Stimulated activated CD4-positive, alpha-beta T cell treated with anti-CD3 and anti-CD28 coated beads, Interleukin-4, amount 100 ng/mL, for 4 hours (primary cell): Measurements from ENCODE around the gene NFAM1.

ENCODE experiments used
- DNase-seq, 2 experiments: peaks; one replicate each; pipeline ENCODE4 v3.0.0-alpha.2; 2020

Gene NFAM1, protein sequence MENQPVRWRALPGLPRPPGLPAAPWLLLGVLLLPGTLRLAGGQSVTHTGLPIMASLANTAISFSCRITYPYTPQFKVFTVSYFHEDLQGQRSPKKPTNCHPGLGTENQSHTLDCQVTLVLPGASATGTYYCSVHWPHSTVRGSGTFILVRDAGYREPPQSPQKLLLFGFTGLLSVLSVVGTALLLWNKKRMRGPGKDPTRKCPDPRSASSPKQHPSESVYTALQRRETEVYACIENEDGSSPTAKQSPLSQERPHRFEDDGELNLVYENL

DNA sequence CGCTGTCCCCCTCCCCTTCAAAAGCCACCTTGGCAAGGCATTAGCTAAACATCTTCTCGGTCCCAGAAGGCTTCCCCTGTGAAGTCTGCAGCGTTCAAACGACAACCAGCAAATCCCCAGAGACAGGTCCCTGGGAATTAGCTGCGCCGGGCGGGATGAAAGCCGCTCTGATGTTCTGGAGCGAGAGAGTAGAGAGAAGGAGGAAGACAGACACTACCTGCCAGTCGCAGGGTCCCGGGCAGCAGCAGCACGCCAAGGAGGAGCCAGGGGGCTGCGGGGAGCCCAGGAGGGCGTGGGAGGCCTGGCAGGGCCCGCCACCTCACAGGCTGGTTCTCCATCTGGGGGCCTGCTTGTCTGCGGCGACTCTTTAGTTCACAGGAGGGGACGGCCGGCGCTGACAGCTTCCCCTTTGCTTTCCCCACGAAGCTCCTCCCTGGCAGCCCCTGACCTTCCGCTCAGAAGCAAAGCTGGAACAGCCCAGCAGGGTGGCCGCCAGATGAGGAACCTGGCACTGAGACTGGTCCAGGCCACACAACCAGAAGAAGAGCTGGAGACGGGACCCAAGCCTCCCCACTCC, at the start of gene NFAM1:
Gene NFAM1, minus strand, starts transcription at position 384 of the 577 bp plus-strand sequence. Its CDS starts 46 bp downstream, at position 338.
- no peak for DNase-seq

DNA sequence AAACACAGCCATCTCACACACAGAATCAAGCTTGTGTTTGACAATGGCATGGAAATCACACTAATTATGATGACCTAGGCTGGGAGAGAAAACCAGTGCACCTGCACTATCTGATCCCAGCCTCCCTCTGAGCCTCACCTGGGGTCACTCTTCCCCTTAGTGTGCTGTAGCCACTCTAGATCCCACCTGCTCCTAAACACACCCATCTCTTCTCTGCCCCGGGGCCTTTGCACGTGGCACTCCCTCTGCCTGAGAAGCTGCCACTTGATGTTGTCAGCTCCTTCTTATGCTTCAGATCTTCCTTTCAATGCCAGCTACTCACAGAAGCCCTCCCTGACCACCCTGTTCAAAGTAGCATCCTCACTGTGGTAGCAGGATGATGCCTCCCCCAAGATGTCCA, 42.9 kb upstream of the NFAM1 start:
- DNase-seq: no peak

DNA sequence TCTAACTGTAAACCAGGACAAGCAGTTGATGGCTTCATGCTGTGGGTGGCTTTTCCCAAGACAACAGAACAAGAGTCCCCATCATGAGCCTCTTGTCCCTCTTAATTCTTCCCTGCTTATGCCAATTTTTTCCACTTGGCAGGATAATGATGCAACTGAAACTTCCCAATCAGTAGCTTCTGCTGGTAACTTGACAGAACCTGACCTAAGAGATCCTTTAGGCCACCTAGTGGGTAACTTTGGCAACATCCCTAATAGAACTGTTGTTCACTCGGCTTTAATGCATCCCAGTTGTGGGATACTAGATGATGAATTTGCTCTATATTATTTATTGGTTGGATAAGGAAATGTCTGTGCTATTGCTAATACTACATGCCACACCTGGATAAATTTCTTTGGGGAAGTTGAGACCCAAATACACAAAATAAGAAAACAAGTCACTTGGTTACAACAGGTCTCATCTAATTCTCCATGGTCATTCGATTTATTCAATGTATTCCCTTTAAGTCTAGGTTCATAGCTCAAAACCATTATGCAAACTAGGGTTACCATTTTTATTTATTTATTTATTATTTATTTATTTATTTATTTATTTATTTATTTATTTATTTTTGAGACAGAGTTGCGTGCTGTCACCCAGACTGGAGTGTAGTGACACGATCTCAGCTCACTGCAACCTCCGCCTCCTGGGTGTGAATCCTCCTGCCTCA, 41.4 kb upstream of the NFAM1 start:
- DNase-seq: no peak

DNA sequence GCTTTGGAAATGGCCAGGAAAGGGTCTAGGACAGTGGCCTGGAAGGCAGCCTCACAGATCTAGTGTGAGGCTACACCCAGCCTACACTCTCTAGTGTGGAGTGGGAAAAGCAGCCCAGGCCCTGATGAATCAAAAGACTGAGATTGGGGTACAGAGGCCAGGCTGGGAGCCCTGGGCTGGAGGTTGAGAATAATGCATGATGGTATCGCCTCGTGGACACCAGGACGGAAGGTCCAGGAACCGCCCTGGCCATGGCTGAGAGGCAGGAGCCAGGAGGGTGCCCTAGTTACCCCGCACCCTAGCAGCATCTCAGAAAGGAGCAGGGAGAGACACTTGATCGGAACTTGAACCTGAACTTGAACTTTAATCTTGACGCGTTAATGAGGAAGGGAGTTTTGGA, 40.5 kb upstream of the NFAM1 start:
- no peak for DNase-seq

DNA sequence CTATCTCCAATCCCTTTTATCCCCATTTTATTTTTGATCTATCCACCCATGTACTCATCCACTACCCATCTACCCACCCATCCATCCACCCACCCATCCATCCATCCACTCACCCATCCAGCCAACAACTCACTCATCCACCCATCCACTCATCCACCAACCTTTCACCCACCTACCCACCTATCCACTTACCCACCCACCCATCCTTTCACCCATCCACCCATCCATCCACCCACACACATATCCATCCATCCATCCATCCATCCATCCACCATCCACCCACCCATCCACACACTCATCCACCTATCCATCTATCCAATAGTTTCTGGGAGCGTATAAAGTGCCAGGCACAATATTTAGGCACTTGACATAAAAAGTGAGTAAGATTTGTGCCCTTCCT, 39.2 kb upstream of the NFAM1 start:
- no peak for DNase-seq

DNA sequence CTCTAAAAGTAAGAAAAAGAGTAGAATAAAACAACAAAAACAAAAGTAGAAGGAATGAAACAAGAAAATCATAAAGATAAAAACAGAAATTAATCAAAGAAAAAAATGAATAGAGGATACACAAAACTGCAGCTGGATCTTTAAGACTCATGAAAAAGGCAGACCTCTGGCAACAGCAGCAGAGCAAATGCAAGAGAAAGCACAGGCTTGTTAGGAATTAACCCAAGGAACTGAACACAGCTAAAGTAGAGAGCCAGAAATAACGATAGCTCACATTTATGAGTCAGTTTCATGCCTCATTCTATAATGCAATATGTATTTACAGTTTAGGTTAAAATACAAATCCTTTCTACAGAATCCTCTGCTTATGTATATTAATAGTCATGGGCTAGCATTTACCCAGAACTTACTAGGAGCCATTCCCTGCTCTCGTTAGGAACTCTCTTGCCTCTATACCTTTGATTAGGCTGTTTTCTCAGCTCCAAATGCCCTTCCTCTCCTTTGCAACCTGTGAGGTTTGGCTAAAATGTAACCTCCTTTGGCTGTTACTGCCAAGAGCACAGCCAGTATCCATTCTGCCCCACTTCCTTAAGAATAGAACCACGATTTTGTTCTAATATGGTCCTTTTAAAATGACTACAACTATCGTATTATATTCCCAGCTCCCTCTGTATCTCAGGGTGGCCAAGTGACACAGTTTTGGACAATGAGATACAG, 38.3 kb upstream of the NFAM1 start:
- no peak for DNase-seq

DNA sequence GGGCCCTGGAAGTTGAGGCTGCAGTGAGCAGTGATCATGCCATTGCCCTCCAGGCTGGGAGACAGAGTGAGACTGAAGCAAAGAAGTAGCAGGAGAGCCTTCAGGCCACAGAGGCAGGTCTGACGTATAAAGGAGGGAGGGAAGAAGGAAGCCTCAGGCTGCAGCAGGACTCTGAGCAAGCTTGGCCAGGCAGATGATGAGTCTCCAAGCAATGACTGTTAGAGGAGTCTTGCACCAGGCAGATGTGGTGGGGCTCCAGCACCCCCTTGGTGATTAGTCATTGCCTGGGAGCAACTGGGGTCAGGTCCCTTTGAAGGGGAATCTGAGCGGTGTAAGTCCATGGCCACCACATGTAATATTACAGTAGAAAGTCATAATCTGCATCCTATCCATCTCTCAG, 36.6 kb upstream of the NFAM1 start:
- no peak for DNase-seq

DNA sequence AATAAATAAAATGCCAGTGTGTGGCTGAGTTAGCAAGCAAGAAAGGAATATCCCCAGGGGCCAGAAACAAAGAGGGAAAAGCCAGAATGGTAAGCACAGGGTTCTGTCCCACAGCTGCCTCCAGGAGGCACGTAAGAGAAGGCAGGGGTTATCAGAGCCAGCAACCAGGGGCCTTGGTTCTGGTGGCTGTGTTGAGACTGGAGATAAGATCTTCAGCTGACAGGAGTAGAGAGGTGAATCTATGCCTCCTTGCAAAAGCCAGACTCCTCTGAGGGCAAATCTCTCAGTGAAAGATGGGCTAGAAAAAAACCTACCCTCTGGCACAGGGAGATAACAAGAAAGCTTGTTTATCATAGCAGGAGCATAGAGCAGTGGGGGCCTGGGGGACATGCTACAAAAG, 29.8 kb upstream of the NFAM1 start:
- no peak for DNase-seq

DNA sequence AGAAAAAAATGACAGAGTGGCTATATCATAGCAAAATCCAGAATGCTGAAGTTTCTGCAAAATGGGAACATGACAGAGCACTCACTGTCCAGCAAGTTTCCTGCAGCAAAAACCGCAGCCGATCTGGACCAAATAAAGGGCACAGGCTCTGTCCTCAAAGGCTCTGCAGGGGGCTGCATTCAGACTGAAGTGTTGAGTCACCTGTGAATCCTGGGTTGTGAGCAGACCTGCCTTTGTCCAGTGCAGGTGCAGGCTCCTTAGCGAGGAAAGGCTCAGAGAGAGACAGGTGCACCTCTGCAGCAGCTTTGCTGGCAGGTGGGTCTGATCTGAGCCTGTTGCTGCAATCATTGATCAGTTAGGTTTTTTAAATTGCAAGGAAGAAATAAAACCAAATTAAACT, 29.3 kb upstream of the NFAM1 start:
- no peak for DNase-seq

DNA sequence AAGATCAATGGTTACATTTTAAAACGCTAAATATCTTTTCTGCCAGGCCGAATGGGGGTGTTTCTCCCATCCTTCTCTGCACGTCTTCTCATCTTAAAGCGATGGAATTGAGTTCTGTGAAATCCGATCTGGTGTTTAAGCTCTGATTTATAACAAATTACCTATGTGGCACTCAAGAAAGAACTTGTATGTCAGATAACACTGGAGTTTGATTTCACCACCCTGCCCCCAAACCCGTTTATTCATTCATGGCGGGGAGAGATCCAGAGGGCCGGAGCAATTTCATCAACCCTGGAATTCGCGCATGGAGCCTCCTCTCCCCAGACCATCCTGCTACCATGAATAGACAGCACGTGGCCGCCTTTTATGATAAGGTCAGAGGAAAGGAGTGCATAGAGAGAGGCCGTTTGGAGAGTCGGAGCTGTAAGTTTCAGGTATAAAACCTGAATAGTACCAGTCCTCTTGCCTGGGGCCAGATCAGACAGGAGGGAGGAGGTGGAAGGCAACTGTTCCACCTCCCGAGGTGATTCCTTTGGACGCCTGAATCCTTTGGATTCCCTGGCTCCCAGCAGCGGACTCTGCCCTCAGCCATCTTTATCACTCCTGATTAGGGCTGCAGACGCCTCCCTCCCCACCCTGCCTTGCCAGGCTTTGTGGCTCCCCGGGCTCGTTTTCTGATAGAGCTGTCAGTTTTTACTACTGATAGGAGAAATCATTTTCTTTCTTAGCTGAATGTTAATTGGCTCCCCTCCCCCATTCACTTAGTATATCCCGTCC, 27.3 kb upstream of the NFAM1 start:
- DNase-seq: no peak

DNA sequence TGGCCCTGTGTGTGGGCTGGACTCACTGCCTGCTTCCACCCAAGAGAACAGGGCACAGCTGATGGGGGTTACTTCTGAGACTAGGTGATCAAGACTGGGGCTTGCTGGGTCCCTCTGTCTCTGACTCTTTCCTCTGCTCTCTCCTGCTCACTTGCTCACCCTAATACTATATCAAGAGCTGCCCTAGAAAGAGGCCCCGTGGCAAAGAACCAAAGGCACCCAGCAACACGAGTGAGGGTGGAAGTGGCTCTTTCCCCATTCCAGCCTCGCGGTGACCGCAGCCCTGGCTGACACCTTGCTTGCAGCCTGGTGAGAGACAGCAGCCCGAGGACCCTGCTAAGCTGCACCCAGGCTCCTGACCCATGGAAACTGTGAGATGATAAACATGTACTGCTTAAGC, 20.7 kb upstream of the NFAM1 start:
- DNase-seq: no peak

DNA sequence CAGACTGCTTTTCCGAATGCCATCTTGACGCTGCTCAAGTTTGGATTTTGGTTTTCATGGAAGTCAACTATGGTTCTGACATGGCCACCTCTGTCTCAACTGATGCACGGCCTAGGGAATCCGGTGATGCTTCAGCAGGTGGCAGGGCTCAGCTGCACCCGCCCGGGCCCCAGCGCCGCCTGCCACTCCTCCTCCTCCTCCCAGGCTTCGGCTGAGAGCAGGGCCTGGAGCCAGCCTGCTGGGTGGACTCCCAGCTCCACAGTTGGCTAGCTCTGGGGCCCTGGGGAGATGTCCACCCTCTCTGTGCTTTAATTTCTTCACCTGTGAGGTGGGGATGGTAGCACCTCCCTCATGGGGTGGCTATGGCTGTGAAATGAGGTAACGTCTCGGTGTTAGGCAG, 20.3 kb upstream of the NFAM1 start:
- DNase-seq: no peak

DNA sequence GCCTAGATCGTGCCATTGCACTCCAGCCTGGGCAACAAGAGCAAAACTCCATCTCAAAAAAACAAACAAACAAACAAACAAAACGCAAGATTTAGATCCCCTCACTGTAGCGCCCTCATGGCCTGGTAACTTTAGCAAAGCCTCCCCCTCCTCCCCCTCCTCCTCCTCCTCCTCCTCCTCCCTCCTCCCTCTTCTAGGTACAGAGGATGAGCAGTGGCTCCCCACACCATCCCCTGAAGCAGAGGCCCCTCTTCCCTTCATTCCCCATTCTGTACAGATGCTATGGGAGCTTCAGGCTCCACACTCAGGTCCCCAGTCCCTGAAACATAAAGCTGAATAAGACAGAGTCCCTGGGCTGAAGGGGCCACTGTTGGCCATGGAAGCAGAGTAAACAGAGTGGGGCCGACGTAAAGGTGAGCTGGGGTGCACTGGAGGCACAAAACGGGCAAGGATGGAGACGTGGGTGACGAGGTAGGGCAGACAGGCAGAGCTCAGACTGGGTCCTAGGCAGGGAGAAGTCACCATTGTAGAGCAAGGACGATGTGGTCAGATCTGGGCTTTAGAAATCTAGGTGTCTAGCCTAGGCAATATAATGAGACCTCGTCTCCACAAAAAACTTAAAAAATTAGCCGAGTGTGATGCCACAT, 19.4 kb upstream of the NFAM1 start:
- no peak for DNase-seq

DNA sequence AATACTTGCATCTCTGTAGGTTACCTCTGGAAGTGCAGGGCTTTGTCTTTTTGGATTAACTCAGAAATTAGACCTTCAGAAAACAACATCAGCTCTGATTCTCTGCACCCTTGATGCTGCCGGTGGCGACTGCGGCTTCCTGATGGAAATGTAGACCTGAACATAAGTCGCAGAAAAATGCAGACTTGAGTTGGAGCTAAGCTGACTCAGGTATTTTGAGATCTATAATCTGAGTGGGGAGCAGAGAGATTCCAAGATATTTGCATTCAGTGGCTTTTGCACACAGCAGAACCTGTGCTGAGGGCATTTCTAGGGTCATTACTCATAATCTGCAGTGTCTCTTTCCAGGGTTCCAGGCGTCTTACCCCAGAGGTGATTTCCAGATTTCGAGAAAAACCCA, 18.7 kb upstream of the NFAM1 start:
- no peak for DNase-seq

DNA sequence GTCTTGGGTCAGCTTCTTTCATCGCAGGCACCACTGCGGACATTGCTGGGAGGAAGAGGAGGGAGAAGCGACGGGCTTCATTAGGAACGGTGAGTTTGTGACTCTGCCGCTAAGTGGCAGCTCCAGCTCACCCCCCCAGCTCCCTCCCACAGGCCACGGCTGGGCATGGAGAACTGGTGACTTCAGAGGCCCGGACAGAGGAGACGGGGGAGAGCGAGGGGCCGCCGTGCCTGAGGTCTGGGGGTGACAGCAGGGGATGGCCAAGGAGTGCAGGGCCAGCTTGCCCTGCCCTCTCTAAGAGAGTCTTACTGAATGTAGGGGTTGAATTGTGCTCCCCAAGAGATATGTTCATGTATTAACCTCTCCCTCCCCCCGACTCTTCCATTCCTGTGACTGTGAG, 13.9 kb upstream of the NFAM1 start:
- no peak for DNase-seq

DNA sequence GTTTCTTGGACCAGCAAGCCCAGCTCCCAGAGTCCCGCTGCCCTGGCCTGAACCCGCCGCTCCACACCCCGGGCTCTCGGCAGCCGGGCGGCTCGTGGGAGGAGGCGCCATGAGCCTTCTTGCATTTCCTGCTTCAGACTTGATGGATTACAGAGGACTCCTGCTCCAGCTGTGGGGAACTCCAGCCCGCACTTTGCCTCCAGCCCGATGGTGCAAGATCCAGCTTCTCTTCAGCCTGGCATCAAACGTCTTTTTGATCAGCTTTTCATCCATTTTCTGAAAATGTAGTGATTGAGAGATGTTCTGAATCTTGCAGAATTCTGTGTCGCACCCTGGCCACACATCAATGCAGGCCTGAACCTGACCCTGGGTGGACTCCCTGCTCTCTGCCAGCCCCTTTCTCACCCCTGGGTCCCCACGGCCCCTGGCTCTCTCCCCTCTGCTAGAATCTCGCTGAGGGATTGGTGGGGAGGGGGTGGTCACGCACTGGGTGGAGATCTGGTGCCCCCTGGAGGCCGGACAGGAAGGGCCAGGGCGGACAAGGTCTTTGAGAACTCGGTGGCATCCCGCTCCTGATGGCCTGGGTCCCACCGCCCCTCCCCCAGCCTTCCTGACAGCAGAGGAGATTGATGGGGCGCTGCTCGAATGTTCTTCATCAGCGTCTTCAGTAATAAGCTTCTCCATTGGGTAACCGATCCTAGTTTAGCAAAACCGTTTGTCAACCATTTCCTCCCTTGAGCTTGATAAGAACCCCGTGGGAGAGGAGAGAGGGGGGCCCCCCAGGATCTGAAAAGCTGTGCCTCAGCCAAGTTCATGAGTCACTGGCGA, 12.1 kb upstream of the NFAM1 start:
- DNase-seq: peak; percentile 66 to 70

DNA sequence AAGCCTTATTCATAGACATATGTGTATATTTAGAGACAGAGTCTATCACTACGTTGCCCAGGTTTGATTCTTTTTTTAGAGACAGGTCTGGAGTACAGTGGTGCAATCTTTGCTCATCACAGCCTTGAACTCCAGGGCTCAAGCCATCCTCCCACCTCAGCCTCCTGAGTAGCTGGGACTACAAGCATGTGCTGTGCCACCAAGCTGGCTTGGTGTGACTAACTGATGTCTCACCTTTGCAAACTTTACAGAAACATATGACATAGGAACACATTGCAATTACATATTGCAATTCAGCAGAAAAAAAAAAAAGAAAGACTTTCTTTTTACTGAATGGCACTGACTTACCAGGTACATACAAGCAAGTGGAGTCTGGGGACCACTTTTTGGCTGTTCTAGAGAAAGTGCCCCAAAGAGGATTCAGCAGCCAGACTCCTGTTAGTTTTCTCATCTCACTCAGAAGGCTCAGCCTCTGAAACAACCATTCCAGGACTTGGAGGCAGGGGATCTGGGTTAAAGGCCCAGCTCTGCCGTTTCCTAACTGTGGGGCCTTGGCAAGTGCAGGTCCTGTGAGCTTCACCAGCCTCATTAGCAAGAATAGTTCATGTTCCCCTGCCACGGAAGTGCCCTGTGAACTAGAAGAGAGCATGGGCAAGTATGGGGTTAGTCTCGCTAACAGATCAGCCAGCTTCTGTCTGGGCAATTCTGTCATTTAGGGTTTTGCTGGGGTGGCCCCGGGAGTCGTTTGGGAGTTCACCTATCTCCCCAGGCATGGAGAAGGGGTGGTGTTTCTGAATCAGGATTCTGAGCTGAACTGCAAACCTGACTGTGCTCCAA, 11.3 kb upstream of the NFAM1 start:
- DNase-seq: peak; percentile 10 to 41

DNA sequence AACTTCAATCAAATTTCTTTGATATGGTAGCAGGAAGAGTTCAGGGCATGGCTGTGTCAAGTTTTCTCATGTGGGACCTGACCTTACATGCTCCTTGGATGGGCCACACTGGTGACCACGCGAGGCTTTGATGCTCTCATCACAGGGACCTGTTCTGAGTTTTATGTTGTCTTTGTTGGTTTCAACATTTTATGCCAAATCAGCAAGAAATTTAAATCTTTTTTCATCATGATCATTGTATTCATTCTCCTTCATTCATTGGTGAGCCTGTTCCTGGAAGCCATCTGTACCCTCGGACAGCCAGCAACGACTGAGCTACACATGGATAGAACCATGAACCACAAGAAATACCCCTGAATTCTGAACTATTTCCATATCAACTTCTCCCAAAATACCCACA, 10.5 kb upstream of the NFAM1 start:
- DNase-seq: no peak

DNA sequence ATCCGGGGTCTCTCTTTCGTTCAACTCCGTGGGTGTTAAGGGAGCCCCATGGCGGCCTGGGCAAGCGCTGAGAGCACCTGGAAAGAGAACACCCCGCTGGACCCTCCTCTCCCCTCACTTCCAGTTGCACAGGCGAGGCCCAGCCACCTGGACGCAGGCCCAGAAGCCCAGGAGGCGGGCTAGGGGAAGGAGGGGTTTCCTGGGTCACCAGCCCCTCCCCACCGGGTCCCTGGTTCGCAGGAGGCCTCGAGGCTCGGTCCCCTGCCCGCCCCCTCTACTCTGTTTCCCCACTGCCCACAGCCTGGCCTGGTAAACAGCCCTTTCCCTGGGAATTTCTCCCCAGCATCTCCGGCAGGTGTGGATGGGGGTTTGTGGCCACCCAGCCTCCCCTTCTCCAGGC, 8.5 kb upstream of the NFAM1 start:
- DNase-seq: no peak

DNA sequence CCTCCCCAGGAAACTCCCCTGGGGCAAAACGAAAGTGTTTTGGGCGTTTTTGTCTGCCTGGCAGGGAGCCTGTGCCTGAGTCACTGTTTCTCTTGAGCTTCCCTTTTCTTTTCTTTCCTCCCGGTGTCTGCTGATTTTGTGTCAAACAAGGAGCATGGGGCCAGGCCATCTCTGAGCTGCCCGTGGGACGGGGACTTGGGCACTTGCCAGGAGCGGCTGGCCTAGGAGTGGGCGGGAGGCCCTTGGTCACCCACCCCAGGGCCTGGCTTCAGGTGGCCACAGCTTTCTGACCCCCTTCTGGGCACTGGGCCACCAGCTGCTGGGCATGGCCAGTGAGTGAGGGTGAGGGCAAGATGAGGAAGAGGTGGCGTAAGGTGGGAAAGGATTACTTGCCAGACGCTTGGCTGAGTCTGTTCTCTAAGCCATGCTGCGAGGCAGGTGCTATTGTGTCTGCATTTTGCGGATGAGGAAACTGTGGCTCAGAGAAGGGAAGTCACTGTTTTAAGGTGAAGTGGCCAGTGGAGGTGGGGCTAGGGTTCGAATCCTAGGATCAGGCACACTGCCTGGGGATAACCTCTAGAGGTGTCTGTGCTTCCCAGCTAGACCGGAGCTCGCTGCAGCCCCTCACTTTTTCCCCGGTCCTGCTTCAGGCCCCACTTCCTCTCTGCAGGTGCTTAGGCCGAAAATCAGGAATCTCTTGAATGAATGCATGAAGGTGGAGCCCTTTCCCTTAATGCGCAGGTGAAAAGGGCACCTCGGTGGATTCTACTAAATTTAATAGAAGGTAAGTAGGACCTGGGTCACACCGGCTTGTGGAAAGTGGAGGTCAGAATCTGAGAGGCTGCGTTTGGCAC, 7.8 kb upstream of the NFAM1 start:
- no peak for DNase-seq
